Hepatocyte (in vitro differentiated cells): ENCODE measurements around the gene TAF6. TPM values are rescaled to one million over a fixed set of nuclear protein-coding genes. Genes with fewer than 3 reads are reported as not detected.
A peak's percentile ranks its signal among the peaks of the same experiment; 100 is the strongest.

Experiments used
- DNase-seq: peaks from one replicate; pipeline ENCODE4 v3.0.0-alpha.2; 2016; ENCODE audit warnings: low spot score
- H2AFZ ChIP-seq: fragments of 200-600 bp; sonication (generic); 2 replicates; pipeline ENCODE4 v1.6.0; 2016; ENCODE audit warnings: antibody characterized with exemption, mild to moderate bottlenecking
- H3K27ac ChIP-seq: fragments of 200-600 bp; sonication (generic); 2 replicates; pipeline ENCODE4 v1.5.1; 2016; ENCODE audit warnings: mild to moderate bottlenecking
- H3K27me3 ChIP-seq: fragments of 200-600 bp; sonication (generic); 2 replicates; pipeline ENCODE4 v1.6.1; 2016
- H3K36me3 ChIP-seq: fragments of 200-600 bp; sonication (generic); replicated peaks from 2 replicates; pipeline ENCODE4 v1.5.1; 2016; ENCODE audit warnings: low read depth; ENCODE audit not compliant: insufficient read depth
- H3K4me1 ChIP-seq: fragments of 200-600 bp; sonication (generic); 2 replicates; pipeline ENCODE4 v1.5.1; 2016; ENCODE audit warnings: mild to moderate bottlenecking, moderate library complexity; ENCODE audit not compliant: insufficient read depth
- H3K4me2 ChIP-seq: fragments of 200-600 bp; sonication (generic); 2 replicates; pipeline ENCODE4 v1.6.0; 2016
- H3K4me3 ChIP-seq: fragments of 200-600 bp; sonication (generic); 2 replicates; pipeline ENCODE4 v1.5.1; 2016; ENCODE audit warnings: mild to moderate bottlenecking
- H3K79me2 ChIP-seq: fragments of 200-600 bp; sonication (generic); 2 replicates; pipeline ENCODE4 v1.6.0; 2017; ENCODE audit warnings: mild to moderate bottlenecking
- H3K9me2 ChIP-seq: fragments of 200-600 bp; sonication (generic); replicated peaks from 2 replicates; pipeline ENCODE4 v1.6.0; 2017; ENCODE audit warnings: mild to moderate bottlenecking; ENCODE audit not compliant: insufficient read depth
- H3K9me3 ChIP-seq: fragments of 200-600 bp; sonication (generic); 2 replicates; pipeline ENCODE4 v1.5.1; 2016; ENCODE audit warnings: low read depth, mild to moderate bottlenecking
- H4K20me1 ChIP-seq: fragments of 200-600 bp; sonication (generic); 2 replicates; pipeline ENCODE4 v1.6.0; 2016; ENCODE audit warnings: mild to moderate bottlenecking; ENCODE audit not compliant: insufficient read depth, poor library complexity, severe bottlenecking
- CTCF ChIP-seq: fragments of 200-600 bp; sonication (generic); IDR thresholded peaks from 2 replicates; pipeline ENCODE4 v1.5.1; 2016; ENCODE audit warnings: antibody characterized with exemption, mild to moderate bottlenecking; ENCODE audit not compliant: poor library complexity
- EZH2 ChIP-seq: fragments of 200-600 bp; sonication (generic); IDR thresholded peaks from 2 replicates; pipeline ENCODE4 v1.6.1; 2016; ENCODE audit warnings: antibody characterized with exemption, mild to moderate bottlenecking, borderline replicate concordance
- EZH2phosphoT487 ChIP-seq: fragments of 200-600 bp; sonication (generic); IDR thresholded peaks from one replicate; pipeline ENCODE4 v1.6.1; 2018; ENCODE audit warnings: antibody characterized with exemption, mild to moderate bottlenecking, low read depth, moderate library complexity; ENCODE audit not compliant: unreplicated experiment, severe bottlenecking
- WGBS: methylation state at CpG from one replicate; pipeline ENCODE4 v1.1.6; 2016; ENCODE audit warnings: low lambda C conversion rate; ENCODE audit errors: missing lambda C conversion rate; 5-methylcytosine and 5-hydroxymethylcytosine counted together
- polyA plus RNA-seq: library from polyadenylated mRNA; unstranded; fragments of >200 nt; fragmentation: Nextera tagmentation; extraction: Ambion mirVana; gene quantifications from 2 replicates; pipeline ENCODE4 v1.2.1, GENCODE V29; 2016
- total RNA-seq: library from RNA; depleted of rRNA; stranded (reverse); fragments of >200 nt; gene quantifications from 2 replicates; pipeline ENCODE4 v1.2.3, GENCODE V29; 2014

Gene TAF6
- total and polyA plus RNA-seq, 2 experiments from 2014 or later: 29.2 to 44.2 TPM

GRCh38 chr7:100159099-100159623 is 40.0 kb upstream of the TAF6 start:
- no peaks in the 10 kb centered on the region for H3K27me3 ChIP-seq
- peak overlapping the region; percentile 79 for H3K27ac ChIP-seq
- H3K36me3 ChIP-seq: no peaks in the 10 kb centered on the region
- no peaks in the 10 kb centered on the region for H3K9me2 ChIP-seq
- H4K20me1 ChIP-seq: no peaks in the 10 kb centered on the region
- DNase-seq: no peak
- peaks cover 11% of the 10 kb centered on the region for H3K4me1 ChIP-seq
- peak overlapping the region; percentile 96 for H3K4me3 ChIP-seq
- H3K9me3 ChIP-seq: no peaks in the 10 kb centered on the region
- 90% methylated on average over 7 of the region's 7 CpGs for WGBS
- TF ChIP-seq CTCF: no peak
- H3K79me2 ChIP-seq: peaks cover 12% of the 10 kb centered on the region
- H2AFZ ChIP-seq: peak overlapping the region; percentile 80
- H3K4me2 ChIP-seq: peak overlapping the region; percentile 100

- H3K36me3 ChIP-seq: no peaks in the 10 kb centered on the region
- peak; percentile 95 for DNase-seq
- H3K79me2 ChIP-seq: peaks cover 12% of the 10 kb centered on the region
- H3K27me3 ChIP-seq: no peaks in the 10 kb centered on the region
- 5% methylated on average over 68 of the region's 87 CpGs for WGBS
- H3K4me2 ChIP-seq: peak within 1 kb of the TSS; percentile 100
- H3K9me2 ChIP-seq: no peaks in the 10 kb centered on the region
- peak within 1 kb of the TSS; percentile 80 for H2AFZ ChIP-seq
- H3K4me1 ChIP-seq: peaks cover 11% of the 10 kb centered on the region
- no peak for TF ChIP-seq EZH2
- no peak for TF ChIP-seq CTCF
- no peak for TF ChIP-seq EZH2phosphoT487
- H3K9me3 ChIP-seq: no peaks in the 10 kb centered on the region
- H3K4me3 ChIP-seq: peak within 1 kb of the TSS; percentile 96
- peak within 1 kb of the TSS; percentile 82 for H3K27ac ChIP-seq
- no peaks in the 10 kb centered on the region for H4K20me1 ChIP-seq
Observed at GRCh38 chr7:100158229-100159098, 39.3 kb upstream of the TAF6 start, which contains the start of gene TRAPPC14. TSS of gene TRAPPC14 (minus strand) at chr7:100158723. CDS start at chr7:100158499, 224 bp downstream.

- peaks cover 13% of the 10 kb centered on the region for H3K79me2 ChIP-seq
- WGBS: 15% methylated on average over 28 of the region's 32 CpGs
- DNase-seq: peak; percentile 72
Observed at GRCh38 chr7:100157334-100158228, 38.4 kb upstream of the TAF6 start.

More at GRCh38 chr7:100157334-100158228, 38.4 kb upstream of the TAF6 start:
- Histone ChIP-seq H3K27me3 (no peaks in the 10 kb centered on the region), H3K36me3 (no peaks in the 10 kb centered on the region), H4K20me1 (no peaks in the 10 kb centered on the region), H3K4me2 (peak overlapping the region; percentile 100), H3K9me3 (no peaks in the 10 kb centered on the region), H3K4me1 (peaks cover 15% of the 10 kb centered on the region), H3K27ac (peak overlapping the region; percentile 82), H3K9me2 (no peaks in the 10 kb centered on the region), H3K4me3 (peak overlapping the region; percentile 96), H2AFZ (peak overlapping the region; percentile 55)
- TF ChIP-seq EZH2: no peak
- peak; percentile 19 for TF ChIP-seq CTCF
- no peak for TF ChIP-seq EZH2phosphoT487
